Vagina (tissue), 2 donors: Measurements from ENCODE around the gene ABCB1. TPM values are rescaled to one million over a fixed set of nuclear protein-coding genes. Genes with fewer than 3 reads are reported as not detected.

Experiments
- DNase-seq, 2 donors: peaks; one replicate each; pipeline ENCODE4 v3.0.0-alpha.2; 2017; ENCODE audit errors: extremely low spot score in 2 of 2
- H3K27ac ChIP-seq: fragments of 200-600 bp; sonication (generic); one replicate; pipeline ENCODE4 v1.5.1; 2019
- H3K27me3 ChIP-seq: fragments of 200-600 bp; sonication (generic); one replicate; pipeline ENCODE4 v1.5.1; 2019
- H3K36me3 ChIP-seq, 2 donors: fragments of 200-600 bp; sonication (generic); one replicate each; pipeline ENCODE4 v1.5.1; 2017 to 2019
- H3K4me1 ChIP-seq: fragments of 200-600 bp; sonication (generic); one replicate; pipeline ENCODE4 v1.5.1; 2019
- H3K4me3 ChIP-seq, 2 donors: fragments of 200-600 bp; sonication (generic); 1 replicate in 1 of 2; 2 replicates in 1 of 2; pipeline ENCODE4 v1.5.1; 2016 to 2019
- H3K9me3 ChIP-seq: fragments of 200-600 bp; sonication (generic); one replicate; pipeline ENCODE4 v1.5.1; 2019
- CTCF ChIP-seq, 3 experiments: fragments of 450-650 bp in 2 of 3; fragments of 200-600 bp in 1 of 3; sonication (generic) in 1 of 3; IDR thresholded peaks; one replicate each; pipeline ENCODE4 v1.5.1; 2017 to 2019; ENCODE audit warnings: antibody characterized with exemption in 3 of 3, mild to moderate bottlenecking in 2 of 3, moderate library complexity in 2 of 3
- POLR2A ChIP-seq, 2 donors: fragments of 450-650 bp; IDR thresholded peaks; one replicate each; pipeline ENCODE4 v1.6.1; 2017; ENCODE audit warnings: antibody characterized with exemption in 2 of 2, mild to moderate bottlenecking in 2 of 2, moderate library complexity in 2 of 2
- POLR2AphosphoS5 ChIP-seq, 2 donors: sonication (generic); formaldehyde crosslinking; IDR thresholded peaks; one replicate each; pipeline ENCODE4 v1.9.0; 2017; ENCODE audit warnings: antibody characterized with exemption in 2 of 2, mild to moderate bottlenecking in 2 of 2, low read depth in 1 of 2; ENCODE audit not compliant: insufficient read depth in 1 of 2
- intact Hi-C: fragments of 100-400 bp; cut with DNase I; formaldehyde crosslinking; loops from one replicate; pipeline ENCODE4 v1.15.1; 2023
- total RNA-seq: library from RNA; depleted of rRNA; stranded (reverse); fragments of >200 nt; gene quantifications from one replicate; pipeline ENCODE4 v1.2.3, GENCODE V29; 2016

The ABCB1 gene
- total RNA-seq, 1 donor from 2014 or later = 2.9 TPM

- Histone ChIP-seq H3K9me3 (no peaks in the 10 kb centered on the region), H3K27me3 (no peaks in the 10 kb centered on the region), H3K27ac (no peak overlapping the region), H3K36me3 (no peaks in the 10 kb centered on the region), H3K4me1 (no peaks in the 10 kb centered on the region), H3K4me3 (no peak overlapping the region)
- intact Hi-C loops = loop anchor here (5.0 kb wide), 1 partner anchor 42 kb away; no protein-coding TSS in a partner anchor
- DNase-seq = no peak
- TF ChIP-seq POLR2A (IDR thresholded peaks at IDR 0.05) (no peak), POLR2AphosphoS5 (IDR thresholded peaks at IDR 0.05; ENCODE audit: insufficient read depth in 1 of 2, low read depth in 1 of 2) (no peak), CTCF (IDR thresholded peaks at IDR 0.05) (no peak)
These were observed 10.1 kb downstream of the ABCB1 start for GRCh38 chr7:87590578-87590977.

- no peaks in the 10 kb centered on the region for H3K27me3 ChIP-seq
- H3K27ac ChIP-seq = no peak overlapping the region
- H3K4me3 ChIP-seq = no peak overlapping the region
- H3K36me3 ChIP-seq = no peaks in the 10 kb centered on the region
- H3K9me3 ChIP-seq = no peaks in the 10 kb centered on the region
- intact Hi-C loops = loop anchor here (5.0 kb wide), 1 partner anchor 43 kb away; no protein-coding TSS in a partner anchor
- H3K4me1 ChIP-seq = no peaks in the 10 kb centered on the region
- no peak for DNase-seq
- no peak for TF ChIP-seq CTCF (IDR thresholded peaks at IDR 0.05)
- no peak for TF ChIP-seq POLR2AphosphoS5 (IDR thresholded peaks at IDR 0.05; ENCODE audit: insufficient read depth in 1 of 2, low read depth in 1 of 2)
These were observed 11.1 kb downstream of the ABCB1 start for GRCh38 chr7:87589631-87590030.

GRCh38 chr7:87581723-87582122 lies 19.0 kb downstream of the ABCB1 start:
- TF ChIP-seq POLR2AphosphoS5 (IDR thresholded peaks at IDR 0.05; ENCODE audit: insufficient read depth in 1 of 2, low read depth in 1 of 2) = no peak
- no peak for TF ChIP-seq POLR2A (IDR thresholded peaks at IDR 0.05)
- TF ChIP-seq CTCF (IDR thresholded peaks at IDR 0.05) = no peak
- Histone ChIP-seq H3K4me1 (no peaks in the 10 kb centered on the region), H3K9me3 (no peaks in the 10 kb centered on the region), H3K36me3 (no peaks in the 10 kb centered on the region), H3K27me3 (no peaks in the 10 kb centered on the region), H3K27ac (no peak overlapping the region), H3K4me3 (no peak overlapping the region)
- intact Hi-C loops = no loop called here
- DNase-seq = no peak

- Histone ChIP-seq H3K36me3 (no peaks in the 10 kb centered on the region), H3K27ac (no peak overlapping the region), H3K4me3 (no peak overlapping the region), H3K4me1 (no peaks in the 10 kb centered on the region), H3K9me3 (no peaks in the 10 kb centered on the region), H3K27me3 (no peaks in the 10 kb centered on the region)
- TF ChIP-seq CTCF (IDR thresholded peaks at IDR 0.05) (no peak), POLR2A (IDR thresholded peaks at IDR 0.05) (no peak), POLR2AphosphoS5 (IDR thresholded peaks at IDR 0.05; ENCODE audit: insufficient read depth in 1 of 2, low read depth in 1 of 2) (no peak)
- no peak for DNase-seq
- intact Hi-C loops = no loop called here
These were observed 20.0 kb downstream of the ABCB1 start for GRCh38 chr7:87580636-87581035.

- no peak overlapping the region for H3K4me3 ChIP-seq
- intact Hi-C loops = no loop called here
- no peak overlapping the region for H3K27ac ChIP-seq
- no peak for TF ChIP-seq CTCF (IDR thresholded peaks at IDR 0.05)
- no peak for TF ChIP-seq POLR2AphosphoS5 (IDR thresholded peaks at IDR 0.05; ENCODE audit: insufficient read depth in 1 of 2, low read depth in 1 of 2)
- no peak for TF ChIP-seq POLR2A (IDR thresholded peaks at IDR 0.05)
- no peak for DNase-seq
- no peaks in the 10 kb centered on the region for H3K36me3 ChIP-seq
- no peaks in the 10 kb centered on the region for H3K27me3 ChIP-seq
- no peaks in the 10 kb centered on the region for H3K4me1 ChIP-seq
- H3K9me3 ChIP-seq = no peaks in the 10 kb centered on the region
These were observed 25.2 kb downstream of the ABCB1 start for GRCh38 chr7:87575521-87575920.
